Measurements from ENCODE around the gene TCERG1L.

The TCERG1L gene

DNA sequence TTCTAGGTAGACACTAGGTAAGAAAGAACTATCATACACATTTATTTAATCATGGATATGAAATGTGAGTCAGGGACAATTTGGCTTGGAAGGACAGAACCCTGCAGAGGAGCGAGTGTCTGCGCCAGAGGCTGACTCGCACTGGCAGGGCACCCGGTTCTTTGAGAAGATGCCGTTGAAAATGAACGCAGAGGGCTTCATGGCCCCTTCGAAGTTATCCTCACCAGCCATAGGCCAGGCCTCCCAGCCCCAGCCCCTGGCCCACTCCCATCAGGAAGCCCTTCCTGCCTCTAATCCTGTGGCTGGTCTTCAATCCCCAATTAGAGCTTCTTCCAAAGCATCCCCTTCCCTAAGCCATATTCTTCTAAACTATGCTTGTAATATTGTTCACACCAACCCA, 239.8 kb downstream of the TCERG1L start:
- DNase-seq (ENCODE audit: low read depth, low spot score): no peak

DNA sequence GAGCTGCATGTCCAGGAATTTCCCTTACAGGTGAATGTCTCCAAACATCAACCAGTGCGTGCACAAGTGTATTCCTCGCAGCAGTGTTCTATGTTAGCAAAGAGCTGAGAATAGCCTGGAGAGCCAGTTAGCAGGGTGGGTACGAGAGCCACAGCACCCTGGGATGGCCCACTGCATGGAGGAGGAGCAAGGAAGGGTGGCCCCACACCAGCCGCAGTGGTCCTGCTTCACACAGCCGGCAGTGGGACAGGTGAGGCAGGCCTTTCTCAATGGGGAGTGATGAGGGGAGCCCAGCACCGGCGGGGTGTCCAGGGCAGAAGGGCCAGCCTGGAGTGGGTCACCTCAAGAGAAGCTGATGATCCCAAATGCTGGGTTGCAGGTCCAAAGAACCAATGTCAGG, 240.7 kb downstream of the TCERG1L start:
- no peak for DNase-seq (ENCODE audit: low read depth, low spot score)

DNA sequence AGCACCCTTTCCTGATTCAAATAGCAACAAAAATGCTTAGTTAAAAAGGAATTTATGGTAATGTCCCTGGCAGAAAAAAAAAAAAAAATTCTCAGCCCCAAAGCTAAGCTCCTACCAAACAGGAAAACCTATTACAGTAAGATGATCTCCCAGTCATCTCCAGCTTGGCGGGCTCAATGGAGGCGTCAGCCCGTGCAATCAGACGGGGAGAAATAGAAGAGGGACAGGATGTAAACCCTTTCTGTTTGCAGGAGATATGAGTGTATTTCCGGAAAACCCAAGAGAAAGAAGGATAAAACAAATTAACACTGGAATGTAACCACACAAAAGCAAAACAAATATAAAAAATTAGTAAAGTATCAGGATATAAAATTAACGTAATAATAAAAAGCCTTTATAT, 242.8 kb downstream of the TCERG1L start:
- no peak for DNase-seq (ENCODE audit: low read depth, low spot score)

DNA sequence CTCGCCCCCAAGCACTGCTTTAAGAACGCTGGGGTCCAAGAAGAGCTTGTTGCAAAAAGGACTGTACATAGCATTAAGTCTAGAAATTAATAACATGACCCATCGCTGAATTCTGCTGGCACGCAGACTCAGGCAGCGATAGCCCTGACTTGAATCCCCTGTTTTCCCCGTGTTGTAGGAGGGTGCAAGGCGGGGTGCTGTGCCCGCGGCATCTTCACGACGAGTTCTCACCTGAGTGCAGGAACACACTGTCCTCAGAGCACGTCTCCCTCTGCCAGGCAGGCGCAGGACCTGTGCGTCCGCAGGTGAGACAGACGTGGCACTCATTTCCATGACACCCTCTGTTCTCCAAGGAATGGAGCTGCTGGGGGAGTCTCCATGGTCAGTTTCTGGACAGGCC, 243.2 kb downstream of the TCERG1L start:
- no peak for DNase-seq (ENCODE audit: low read depth, low spot score)

DNA sequence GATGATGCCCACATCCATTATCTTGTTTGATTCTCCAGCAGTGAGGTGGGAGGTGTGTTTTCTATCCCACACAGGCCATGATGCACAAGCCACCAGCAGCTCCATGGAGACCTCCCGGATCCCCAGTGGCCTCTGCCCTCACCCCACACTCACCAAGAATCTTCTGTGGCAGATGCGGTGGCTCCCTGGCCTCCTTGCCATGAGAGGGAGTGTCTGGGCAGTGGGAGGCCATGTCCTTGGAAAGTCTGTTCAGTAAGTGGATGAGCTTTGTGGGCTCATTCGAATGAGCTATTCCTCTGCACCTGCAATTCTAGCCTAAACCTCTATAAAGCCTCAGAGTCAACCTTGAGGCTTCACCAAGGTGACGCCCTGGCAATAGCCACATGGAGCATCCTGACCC, 243.8 kb downstream of the TCERG1L start:
- no peak for DNase-seq (ENCODE audit: low read depth, low spot score)

GRCh38 chr10:131065673-131066305, 245.7 kb downstream of the TCERG1L start:
- DNase-seq (ENCODE audit: low read depth, low spot score): peak; percentile 38

DNA sequence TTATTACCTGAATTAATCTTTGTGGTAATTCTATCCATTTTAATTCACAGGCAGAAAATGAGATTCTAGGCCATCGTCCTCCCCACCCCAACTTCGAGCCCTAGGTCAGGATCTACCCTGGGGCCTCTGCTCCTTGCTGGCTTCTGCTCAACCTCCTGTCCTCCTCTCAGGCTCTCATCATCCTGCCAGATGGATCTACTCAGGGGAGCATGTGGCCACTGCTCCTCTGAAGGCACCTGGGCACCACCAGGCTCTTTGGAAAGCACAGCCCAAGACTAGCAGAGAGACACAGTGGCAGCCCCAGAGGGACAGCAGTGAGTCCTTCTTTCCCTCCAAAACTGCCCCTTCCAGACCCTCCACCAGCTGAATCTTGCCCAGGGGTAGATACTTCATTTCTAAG, 248.2 kb downstream of the TCERG1L start:
- DNase-seq (ENCODE audit: low read depth, low spot score): no peak

DNA sequence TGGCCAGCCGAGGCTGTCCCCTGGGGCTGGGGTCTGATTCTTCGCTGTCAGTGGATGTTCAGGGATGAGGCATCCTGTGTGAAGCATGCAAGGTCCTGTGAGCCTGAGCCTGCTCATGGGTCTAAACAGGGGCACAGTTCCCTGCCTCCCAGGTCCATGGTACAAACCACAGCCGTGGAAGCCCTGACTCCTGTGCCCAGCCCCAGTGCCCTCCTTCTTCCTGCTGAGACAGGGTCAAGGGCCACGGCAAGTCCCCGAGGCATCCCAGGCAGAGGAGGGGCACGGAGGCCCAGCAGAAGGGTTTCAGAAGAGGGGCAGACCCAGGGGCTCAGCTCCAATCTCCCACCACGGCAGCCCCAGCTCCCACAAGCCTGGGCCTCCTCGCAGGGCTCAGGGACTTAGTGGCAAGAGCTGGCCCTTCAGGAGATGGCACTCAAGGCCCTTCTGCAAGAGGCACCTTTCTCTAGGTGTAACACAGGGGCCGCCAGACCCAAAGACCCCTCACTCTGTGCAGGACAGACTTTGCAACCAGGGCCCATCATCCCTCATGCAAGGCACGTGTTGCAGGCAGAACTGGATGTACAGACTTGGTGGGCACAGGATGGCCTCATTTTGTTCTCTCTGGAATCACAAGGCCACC, 248.8 kb downstream of the TCERG1L start:
- no peak for DNase-seq (ENCODE audit: low read depth, low spot score)

DNA sequence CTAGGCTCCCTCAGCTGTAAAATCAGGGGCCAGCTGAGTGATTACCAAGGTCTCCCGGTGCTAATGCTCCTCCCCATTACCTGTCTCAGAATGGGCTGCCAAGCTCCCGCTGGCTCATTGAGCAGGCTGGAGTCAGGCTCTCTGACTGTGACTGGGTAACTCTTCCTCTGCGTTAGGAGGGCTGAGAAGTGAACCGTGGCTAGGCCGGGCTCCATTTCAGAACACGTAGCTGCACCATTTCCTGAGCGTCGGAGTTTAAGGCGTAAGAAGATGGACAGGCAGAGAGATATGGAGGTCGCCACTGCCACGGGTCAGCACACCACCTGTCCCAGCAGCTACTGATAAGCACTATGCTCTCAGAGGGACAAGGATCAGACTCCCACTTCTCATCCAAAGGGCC, 250.3 kb downstream of the TCERG1L start:
- no peak for DNase-seq (ENCODE audit: low read depth, low spot score)

- no peak for DNase-seq (ENCODE audit: low read depth, low spot score)
Observed at GRCh38 chr10:131059881-131060280, 251.6 kb downstream of the TCERG1L start.

DNA sequence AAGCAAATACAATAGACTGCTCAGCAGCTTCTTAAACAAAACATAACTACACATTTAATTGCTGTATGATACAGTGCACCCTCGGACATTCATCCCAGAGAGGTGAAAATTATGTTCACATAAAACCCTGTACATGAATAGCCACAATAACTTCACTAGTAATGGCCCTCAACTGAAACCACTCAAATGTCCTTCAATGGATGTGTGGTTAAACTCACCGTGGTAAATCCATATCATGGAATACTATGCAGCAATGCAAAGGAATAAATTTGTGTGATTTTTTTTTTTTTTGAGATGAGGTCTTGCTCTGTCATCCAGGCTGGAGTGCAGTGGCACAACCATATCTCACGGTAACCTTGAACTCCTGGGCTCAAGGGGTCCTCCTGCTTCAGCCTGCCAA, 252.7 kb downstream of the TCERG1L start:
- no peak for DNase-seq (ENCODE audit: low read depth, low spot score)

GRCh38 chr10:131056781-131057180, 254.7 kb downstream of the TCERG1L start:
- no peak for DNase-seq (ENCODE audit: low read depth, low spot score)

GRCh38 chr10:131056091-131056579, 255.4 kb downstream of the TCERG1L start:
- DNase-seq (ENCODE audit: low read depth, low spot score): no peak

DNA sequence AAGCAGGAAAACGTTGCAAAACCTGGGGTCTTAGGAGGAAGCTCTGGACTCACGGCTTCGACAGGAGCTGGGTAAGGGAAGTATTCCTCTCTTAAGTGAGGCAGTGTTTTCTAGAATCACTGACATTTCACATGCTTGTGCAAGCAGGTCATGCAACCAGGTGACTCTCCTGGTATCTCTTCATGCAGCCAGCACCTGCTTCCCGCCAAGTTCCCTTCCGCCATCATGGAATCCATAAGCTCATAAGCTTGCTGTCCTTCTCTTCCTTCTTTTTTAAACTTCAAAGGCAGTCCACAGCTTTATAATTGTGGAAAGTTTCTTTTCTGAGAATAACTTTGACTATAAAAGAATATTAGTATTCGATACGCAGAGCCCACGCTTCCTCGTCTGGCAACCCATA, 256.1 kb downstream of the TCERG1L start:
- no peak for DNase-seq (ENCODE audit: low read depth, low spot score)

- no peak for DNase-seq (ENCODE audit: low read depth, low spot score)
Observed at GRCh38 chr10:131053192-131053591, 258.3 kb downstream of the TCERG1L start.

DNA sequence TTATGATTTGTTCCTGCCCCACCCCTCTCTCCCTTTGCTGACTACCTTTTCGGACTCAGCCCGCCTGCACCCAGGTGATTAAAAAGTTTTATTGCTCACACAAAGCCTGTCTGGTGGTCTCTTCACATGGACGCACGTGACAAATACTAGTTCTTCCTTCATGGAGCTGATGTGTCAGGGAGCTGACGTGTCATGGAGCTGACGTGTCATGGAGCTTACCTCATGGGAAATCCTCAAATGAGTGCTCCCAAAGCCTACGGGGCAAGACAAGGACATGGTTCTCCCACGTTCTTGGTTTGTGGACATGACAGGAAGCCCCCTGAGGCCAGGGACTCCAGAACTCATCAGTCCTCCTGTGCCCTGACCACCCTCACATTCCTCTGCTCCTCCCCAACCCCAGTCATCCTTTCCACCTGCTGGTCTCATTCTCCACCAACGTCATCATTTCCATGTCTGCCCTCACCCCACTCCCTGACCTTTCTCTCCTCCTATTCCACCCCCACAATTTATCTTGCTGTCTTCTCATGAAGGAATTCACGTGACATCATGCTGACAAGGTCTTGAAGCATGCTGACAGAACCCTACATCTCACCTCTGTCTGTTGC, 261.3 kb downstream of the TCERG1L start:
- DNase-seq (ENCODE audit: low read depth, low spot score): no peak

GRCh38 chr10:131049016-131049415, 262.5 kb downstream of the TCERG1L start:
- no peak for DNase-seq (ENCODE audit: low read depth, low spot score)

DNA sequence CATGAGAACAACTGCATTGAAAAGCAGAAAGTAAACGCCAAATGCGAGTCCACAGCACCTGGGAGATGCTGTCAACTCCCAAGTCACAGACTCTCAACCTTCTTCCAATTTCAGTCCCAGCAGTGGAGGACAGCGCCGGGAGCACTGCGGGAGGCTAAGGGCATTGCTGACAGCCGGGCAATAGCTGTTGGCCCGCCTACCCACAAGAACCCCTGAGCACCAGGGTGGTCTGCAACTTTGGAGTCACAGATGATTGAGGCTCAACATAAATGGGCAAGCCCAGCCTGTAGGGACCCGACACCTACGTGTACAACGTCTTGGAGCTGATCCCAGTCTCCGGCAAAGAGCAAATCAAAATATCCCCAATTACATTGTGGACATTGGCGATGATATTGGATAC, 262.9 kb downstream of the TCERG1L start:
- DNase-seq (ENCODE audit: low read depth, low spot score): no peak

- DNase-seq (ENCODE audit: low read depth, low spot score): no peak
Observed at GRCh38 chr10:131047501-131047900, 264.0 kb downstream of the TCERG1L start.

GRCh38 chr10:131046194-131046593, 265.3 kb downstream of the TCERG1L start:
- no peak for DNase-seq (ENCODE audit: low read depth, low spot score)

GRCh38 chr10:131044379-131045111, 267.0 kb downstream of the TCERG1L start:
- DNase-seq (ENCODE audit: low read depth, low spot score): no peak

DNA sequence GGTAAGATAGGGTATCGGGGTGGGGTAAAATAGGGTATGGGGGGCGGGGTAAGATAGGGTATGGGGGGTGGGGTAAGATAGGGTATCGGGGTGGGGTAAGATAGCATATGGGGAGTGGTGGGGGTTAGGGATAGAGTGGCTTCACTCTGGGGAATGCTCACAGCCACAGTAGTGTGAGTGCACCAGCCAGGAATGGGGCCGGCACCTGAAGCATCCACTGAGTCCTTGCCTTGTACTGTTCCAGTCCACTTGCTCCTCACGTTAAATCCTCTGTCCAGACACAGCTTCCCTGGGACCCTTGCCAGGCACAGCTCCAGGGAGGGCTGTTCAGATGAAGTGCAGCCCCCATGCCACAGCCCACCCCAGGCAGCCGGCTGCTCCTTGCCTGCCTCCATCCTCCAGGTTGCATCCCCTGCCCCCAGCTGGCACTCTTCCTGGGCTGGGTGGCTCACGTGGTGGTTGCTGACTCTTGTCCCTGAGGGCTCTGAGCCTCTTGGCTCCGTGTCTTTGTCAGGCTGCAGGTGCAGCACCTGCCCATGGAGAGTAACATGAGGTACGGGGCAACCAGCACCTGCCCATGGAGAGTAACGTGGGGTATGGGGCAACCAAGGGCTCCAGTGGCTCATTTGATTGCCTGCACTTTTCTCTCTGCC, 268.4 kb downstream of the TCERG1L start:
- no peak for DNase-seq (ENCODE audit: low read depth, low spot score)
